ENCODE results near the gene ORMDL2. TPM values are rescaled to one million over a fixed set of nuclear protein-coding genes. Genes with fewer than 3 reads are reported as not detected.

ORMDL2 gene
- total and polyA plus RNA-seq, 10 of the 15 experiments (the other 5 are each of a cell fraction or from before 2014, with no cell fraction given): 15.0 to 135 (median 33.9) TPM

DNA sequence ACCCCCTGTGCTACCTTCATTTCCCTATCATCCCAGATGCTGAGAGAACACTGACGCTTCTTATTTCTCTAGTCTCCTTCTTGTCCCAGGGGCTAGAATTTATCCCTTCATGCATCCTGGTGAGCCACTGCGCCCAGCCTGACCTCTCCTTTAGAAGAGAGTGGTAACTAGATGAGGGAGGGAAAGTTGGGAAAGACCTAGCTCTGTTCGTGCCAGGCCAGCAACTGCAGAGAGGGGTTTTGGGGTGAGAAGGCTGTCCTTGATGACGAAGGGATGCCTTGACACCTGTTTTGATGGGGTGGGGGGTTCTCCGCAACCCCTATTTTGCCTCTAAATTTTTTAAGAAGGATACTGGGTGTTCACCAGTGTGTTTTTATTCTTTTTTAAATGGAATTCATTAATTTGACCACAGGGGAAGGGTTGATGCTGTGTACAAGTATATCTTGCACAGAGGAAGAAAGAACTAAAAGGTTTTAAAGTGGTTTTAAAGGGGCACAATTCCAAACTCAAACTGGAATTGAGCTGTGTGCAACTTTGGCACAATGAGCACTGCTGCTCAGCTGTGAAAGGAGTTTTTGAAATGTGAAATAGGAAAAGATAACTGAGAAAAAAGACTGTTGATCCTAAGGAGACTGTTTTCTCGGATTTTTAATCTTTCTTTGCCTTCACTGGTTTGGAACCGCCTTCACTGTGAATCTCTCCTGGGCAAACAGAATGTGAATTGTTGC is 31.9 kb downstream of the ORMDL2 start (continued):
- TF ChIP-seq, protein P1, sequence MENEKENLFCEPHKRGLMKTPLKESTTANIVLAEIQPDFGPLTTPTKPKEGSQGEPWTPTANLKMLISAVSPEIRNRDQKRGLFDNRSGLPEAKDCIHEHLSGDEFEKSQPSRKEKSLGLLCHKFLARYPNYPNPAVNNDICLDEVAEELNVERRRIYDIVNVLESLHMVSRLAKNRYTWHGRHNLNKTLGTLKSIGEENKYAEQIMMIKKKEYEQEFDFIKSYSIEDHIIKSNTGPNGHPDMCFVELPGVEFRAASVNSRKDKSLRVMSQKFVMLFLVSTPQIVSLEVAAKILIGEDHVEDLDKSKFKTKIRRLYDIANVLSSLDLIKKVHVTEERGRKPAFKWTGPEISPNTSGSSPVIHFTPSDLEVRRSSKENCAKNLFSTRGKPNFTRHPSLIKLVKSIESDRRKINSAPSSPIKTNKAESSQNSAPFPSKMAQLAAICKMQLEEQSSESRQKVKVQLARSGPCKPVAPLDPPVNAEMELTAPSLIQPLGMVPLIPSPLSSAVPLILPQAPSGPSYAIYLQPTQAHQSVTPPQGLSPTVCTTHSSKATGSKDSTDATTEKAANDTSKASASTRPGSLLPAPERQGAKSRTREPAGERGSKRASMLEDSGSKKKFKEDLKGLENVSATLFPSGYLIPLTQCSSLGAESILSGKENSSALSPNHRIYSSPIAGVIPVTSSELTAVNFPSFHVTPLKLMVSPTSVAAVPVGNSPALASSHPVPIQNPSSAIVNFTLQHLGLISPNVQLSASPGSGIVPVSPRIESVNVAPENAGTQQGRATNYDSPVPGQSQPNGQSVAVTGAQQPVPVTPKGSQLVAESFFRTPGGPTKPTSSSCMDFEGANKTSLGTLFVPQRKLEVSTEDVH (IDR thresholded peaks at IDR 0.05; ENCODE audit: low read depth, partially characterized antibody): no peak
- TF ChIP-seq ZNF384 (IDR thresholded peaks at IDR 0.05; ENCODE audit: borderline replicate concordance, low read depth, low read length) (no peak), CREM (IDR thresholded peaks at IDR 0.05; ENCODE audit: low read depth) (no peak)

DNA sequence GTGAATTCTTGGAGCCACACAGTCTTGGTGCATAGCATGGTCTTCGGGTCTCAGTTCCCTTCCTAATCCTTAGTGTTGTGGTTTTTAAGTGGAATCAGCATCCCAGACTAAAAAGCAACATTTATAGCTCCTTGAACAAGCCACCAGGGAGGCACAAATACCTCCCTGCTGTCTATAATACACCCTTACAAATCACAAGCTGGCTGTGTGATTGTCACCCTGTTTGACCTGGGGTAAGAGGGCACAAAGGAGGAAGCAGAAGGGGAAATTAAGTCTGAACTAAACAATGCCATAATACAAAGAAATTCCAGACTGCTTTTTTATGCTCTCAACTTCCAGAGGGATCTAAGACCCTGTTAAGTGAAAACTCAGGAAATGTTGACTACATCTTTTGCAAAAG is 32.6 kb downstream of the ORMDL2 start:
- H2AFZ ChIP-seq (ENCODE audit: control insufficient read depth, low read depth, low read length): no peak overlapping the region
- no peak overlapping the region for H3K4me3 ChIP-seq
- H3K9me3 ChIP-seq (replicated peaks; ENCODE audit: control insufficient read depth, insufficient read depth, low read length): no peaks in the 10 kb centered on the region
- DNase-seq (ENCODE audit: low read depth, low spot score) (no peak), FAIRE-seq (no peak), ATAC-seq (no peak)
- no peaks in the 10 kb centered on the region for H3K79me2 ChIP-seq (ENCODE audit: control insufficient read depth, insufficient read depth, low read length)
- SMC1A ChIA-PET (ENCODE audit: uncharacterized antibody, unreplicated experiment): no interaction called here
- H3K4me2 ChIP-seq (ENCODE audit: control insufficient read depth, insufficient read depth): no peak overlapping the region
- intact Hi-C loops (cut with micrococcal nuclease; ENCODE audit: unreplicated experiment): no loop called here
- RAD21 ChIA-PET (ENCODE audit: unreplicated experiment): no interaction called here
- no peaks in the 10 kb centered on the region for H3K4me1 ChIP-seq (ENCODE audit: control insufficient read depth, insufficient read depth, low read length)
- H3K36me3 ChIP-seq (ENCODE audit: control insufficient read depth in 2 of 2, insufficient read depth in 2 of 2, low read length in 1 of 2): no peaks in the 10 kb centered on the region
- CTCF ChIA-PET: no interaction called here
- TF ChIP-seq STAT1 (conservative IDR thresholded peaks at IDR 0.05) (no peak), ZSCAN29 (IDR thresholded peaks at IDR 0.05) (no peak)
- BruUV-seq (replicated peaks): no TSS peak
- no peak overlapping the region for H3K27ac ChIP-seq (ENCODE audit: control insufficient read depth, insufficient read depth)
- 0% methylated on average over 1 of the region's 1 CpG for WGBS (ENCODE audit: insufficient coverage, insufficient replicate concordance, low lambda C conversion rate, missing lambda C conversion rate)
- peaks cover 0 to 1% of the 10 kb centered on the region in 2 experiments; a peak in 3 of 4 replicates for H3K27me3 ChIP-seq (replicated peaks in 1 of 2; ENCODE audit: control insufficient read depth in 2 of 2, insufficient read depth in 2 of 2, low read length in 1 of 2)
- no peak overlapping the region for H3K9ac ChIP-seq (ENCODE audit: control insufficient read depth, insufficient read depth, low read length)
- POLR2A ChIA-PET: no interaction called here
- in situ Hi-C loops (cut with MboI): no loop called here
- H4K20me1 ChIP-seq (ENCODE audit: control insufficient read depth, insufficient read depth): no peaks in the 10 kb centered on the region

Measured in GM12878 (cell line).